Adrenal gland (tissue), 12 donors: ENCODE measurements around the gene TP53. TPM values are rescaled to one million over a fixed set of nuclear protein-coding genes. Genes with fewer than 3 reads are reported as not detected.

Experiments
- DNase-seq, 7 donors: peaks; one replicate each; pipeline ENCODE4 v3.0.0-alpha.2; 2019 to 2020
- H3K27ac ChIP-seq, 5 donors: fragments of 200-600 bp; sonication (generic) in 4 of 5; 1 replicate in 3 of 5; 2 replicates in 2 of 5; pipeline versions ENCODE4 v1.5.1 to v1.8.0; 2016 to 2020; ENCODE audit warnings: mild to moderate bottlenecking in 1 of 5
- H3K27me3 ChIP-seq: fragments of 200-600 bp; 2 replicates; pipeline ENCODE4 v1.8.0; 2021
- H3K36me3 ChIP-seq, 2 donors: fragments of 200-600 bp; replicated peaks in 1 of 2; 1 replicate in 1 of 2; 2 replicates in 1 of 2; pipeline versions ENCODE4 v1.5.1 to v1.8.0; 2018 to 2022
- H3K4me1 ChIP-seq, 2 donors: fragments of 200-600 bp; replicated peaks in 1 of 2; 1 replicate in 1 of 2; 2 replicates in 1 of 2; pipeline versions ENCODE4 v1.5.1 to v1.8.0; 2018 to 2021
- H3K4me3 ChIP-seq, 4 donors: fragments of 200-600 bp; sonication (generic) in 3 of 4; one replicate each; pipeline ENCODE4 v1.5.1; 2016 to 2018
- H3K9me3 ChIP-seq, 3 donors: fragments of 200-600 bp; sonication (generic) in 1 of 3; replicated peaks in 1 of 3; 1 replicate in 2 of 3; 2 replicates in 1 of 3; pipeline versions ENCODE4 v1.5.1 to v1.8.0; 2016 to 2021
- POLR2A ChIP-seq, 2 donors: fragments of 450-650 bp; IDR thresholded peaks; one replicate each; pipeline ENCODE4 v1.6.1; 2017; ENCODE audit warnings: antibody characterized with exemption in 2 of 2, mild to moderate bottlenecking in 2 of 2, moderate library complexity in 1 of 2
- WGBS, 4 donors: extraction: QIAGEN DNeasy Blood & Tissue Kit in 2 of 4; methylation state at CpG; one replicate each; pipeline versions ENCODE4 v1.1.5 to v1.1.7; 2013 to 2017; 5-methylcytosine and 5-hydroxymethylcytosine counted together
- intact Hi-C, 2 donors: fragments of 100-400 bp; cut with DNase I; formaldehyde crosslinking; loops; one replicate each; pipeline versions ENCODE4 v1.14.1 to v1.15.0; 2022 to 2023
- polyA plus RNA-seq, 3 donors: library from polyadenylated mRNA; stranded (reverse); fragments of 200-250 nt in 2 of 3; fragments of 350-450 nt in 1 of 3; fragmentation: Illumina TruSeq in 1 of 3; extraction: RNeasy Lipid Tissue Mini Kit (QIAGEN cat#74804) in 1 of 3; gene quantifications; one replicate each; pipeline ENCODE4 v1.2.3, GENCODE V29; 2013 to 2014
- total RNA-seq, 9 donors: library from RNA; depleted of rRNA in 4 of 9; stranded (reverse); fragments of >200 nt in 4 of 9; fragments of 120-200 nt in 1 of 9; fragmentation: NEBNext Ultra II Directional in 1 of 9; extraction: Animal tissue kit (Norgen Biotek cat#: 25700) in 1 of 9; gene quantifications; one replicate each; pipeline versions ENCODE4 v1.1.0 to v1.2.4, GENCODE V29; 2013 to 2023
- TF ChIP-seq, protein P1 (sequence below), 6 experiments: fragments of 450-650 bp in 4 of 6; fragments of 200-600 bp in 2 of 6; sonication (generic) in 1 of 6; IDR thresholded peaks; 1 replicate in 5 of 6; 2 replicates in 1 of 6; pipeline versions ENCODE4 v1.5.1 to v1.8.0; 2016 to 2021; ENCODE audit warnings: antibody characterized with exemption in 6 of 6, mild to moderate bottlenecking in 2 of 6, moderate library complexity in 1 of 6
- donor health status: healthy with polysubstance abuse.
- donor health status: Bipolar disorder and iron deficiency.
- donor health status: DM: yes; HTN: yes; CAD: no.
- donor health status: DM: no; HTN: no; CAD: no.
- donor health status: DM: no; HTN: no; CAD: no.
- donor health status: DM: yes; HTN: yes; CAD: no.

Gene TP53
- total and polyA plus RNA-seq, 12 donors, result 9.7 to 85.9 (median 26.6) TPM

DNA sequence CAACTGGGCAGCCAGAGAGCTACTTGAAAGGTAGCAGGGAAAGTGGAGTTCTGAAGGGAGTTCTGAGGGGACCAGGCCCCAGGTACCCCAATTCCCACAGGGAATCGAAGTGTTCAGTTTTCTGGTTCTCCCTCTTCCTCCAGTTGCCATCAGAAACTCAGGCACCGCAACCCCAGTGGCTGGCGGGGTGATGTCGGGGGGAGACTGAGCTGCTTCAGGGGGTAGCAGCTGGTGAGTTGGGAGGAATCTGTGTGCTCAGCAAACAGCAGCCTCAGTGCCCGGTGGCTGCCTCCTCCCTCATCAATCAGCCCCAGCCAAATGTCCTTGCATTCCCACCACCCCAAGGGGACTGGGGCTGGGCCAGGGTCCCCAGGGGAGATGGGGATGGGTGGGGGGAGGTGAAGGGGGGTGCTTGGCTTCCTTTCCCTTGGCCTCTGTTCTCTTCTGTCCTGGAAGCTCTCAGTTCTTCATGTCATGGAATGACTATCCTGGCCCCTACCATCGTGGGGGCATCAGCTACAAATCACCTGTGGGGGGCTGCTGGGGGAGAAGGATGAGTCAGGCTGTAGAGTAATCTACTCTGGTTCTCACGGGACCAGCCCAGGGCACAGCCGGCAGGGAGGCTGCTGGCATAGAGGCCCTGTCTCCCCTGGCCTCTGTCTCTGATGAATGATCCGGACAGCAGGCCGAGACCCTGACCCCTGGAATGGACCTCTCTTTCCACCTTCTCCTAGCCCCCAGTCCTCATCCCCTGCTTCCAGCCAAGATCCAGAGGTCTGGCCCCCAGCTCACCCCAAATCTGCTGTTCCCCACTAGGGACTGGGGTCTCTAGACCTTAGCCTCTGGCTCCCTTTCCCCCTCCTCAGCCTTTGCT, 27.7 kb upstream of the TP53 start:
- no peak overlapping the region for H3K4me3 ChIP-seq
- no peaks in the 10 kb centered on the region for H3K9me3 ChIP-seq
- intact Hi-C loops, result no loop called here
- H3K4me1 ChIP-seq, result peaks cover 11 to 14% of the 10 kb centered on the region in 2 donors
- 55 to 64% (median 62%) methylated on average over 6 to 10 of the region's 10 CpGs for WGBS, 4 donors
- no peak overlapping the region for H3K27ac ChIP-seq
- no peak for DNase-seq
- TF ChIP-seq, protein P1, sequence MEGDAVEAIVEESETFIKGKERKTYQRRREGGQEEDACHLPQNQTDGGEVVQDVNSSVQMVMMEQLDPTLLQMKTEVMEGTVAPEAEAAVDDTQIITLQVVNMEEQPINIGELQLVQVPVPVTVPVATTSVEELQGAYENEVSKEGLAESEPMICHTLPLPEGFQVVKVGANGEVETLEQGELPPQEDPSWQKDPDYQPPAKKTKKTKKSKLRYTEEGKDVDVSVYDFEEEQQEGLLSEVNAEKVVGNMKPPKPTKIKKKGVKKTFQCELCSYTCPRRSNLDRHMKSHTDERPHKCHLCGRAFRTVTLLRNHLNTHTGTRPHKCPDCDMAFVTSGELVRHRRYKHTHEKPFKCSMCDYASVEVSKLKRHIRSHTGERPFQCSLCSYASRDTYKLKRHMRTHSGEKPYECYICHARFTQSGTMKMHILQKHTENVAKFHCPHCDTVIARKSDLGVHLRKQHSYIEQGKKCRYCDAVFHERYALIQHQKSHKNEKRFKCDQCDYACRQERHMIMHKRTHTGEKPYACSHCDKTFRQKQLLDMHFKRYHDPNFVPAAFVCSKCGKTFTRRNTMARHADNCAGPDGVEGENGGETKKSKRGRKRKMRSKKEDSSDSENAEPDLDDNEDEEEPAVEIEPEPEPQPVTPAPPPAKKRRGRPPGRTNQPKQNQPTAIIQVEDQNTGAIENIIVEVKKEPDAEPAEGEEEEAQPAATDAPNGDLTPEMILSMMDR (IDR thresholded peaks at IDR 0.05), result no peak
- TF ChIP-seq POLR2A (IDR thresholded peaks at IDR 0.05), result no peak
- peaks cover 20% of the 10 kb centered on the region for H3K27me3 ChIP-seq
- no peaks in the 10 kb centered on the region for H3K36me3 ChIP-seq

DNA sequence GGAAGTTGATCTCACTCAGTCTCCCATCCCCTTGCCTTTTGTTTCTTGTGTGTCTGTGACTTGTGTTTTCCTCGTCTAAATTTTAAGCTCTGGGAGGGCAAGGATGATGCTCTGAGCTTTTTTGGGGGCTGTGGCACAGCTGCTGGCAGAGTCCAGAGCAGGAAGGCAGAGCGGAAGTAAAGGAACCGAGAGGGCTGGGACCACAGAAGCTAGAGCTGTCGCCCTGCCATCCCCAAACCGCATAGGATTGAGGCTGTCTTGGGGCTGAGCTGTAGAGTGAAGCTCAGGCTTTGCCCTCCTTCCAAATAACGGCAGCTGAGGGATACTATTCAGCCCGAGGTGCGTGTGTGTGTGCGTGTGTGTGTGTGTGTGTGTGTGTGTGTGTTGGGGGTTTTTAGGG, 26.5 kb upstream of the TP53 start:
- peaks cover 20% of the 10 kb centered on the region for H3K27me3 ChIP-seq
- intact Hi-C loops, result no loop called here
- WGBS, 4 donors, result 29 to 36% (median 32%) methylated on average over 6 to 9 of the region's 9 CpGs
- no peak for DNase-seq
- no peak overlapping the region for H3K4me3 ChIP-seq
- no peak overlapping the region for H3K27ac ChIP-seq
- no peaks in the 10 kb centered on the region for H3K36me3 ChIP-seq
- no peaks in the 10 kb centered on the region for H3K9me3 ChIP-seq
- no peak for TF ChIP-seq POLR2A (IDR thresholded peaks at IDR 0.05)
- TF ChIP-seq, protein P1 (IDR thresholded peaks at IDR 0.05), result no peak
- H3K4me1 ChIP-seq, result peaks cover 11 to 14% of the 10 kb centered on the region in 2 donors

DNA sequence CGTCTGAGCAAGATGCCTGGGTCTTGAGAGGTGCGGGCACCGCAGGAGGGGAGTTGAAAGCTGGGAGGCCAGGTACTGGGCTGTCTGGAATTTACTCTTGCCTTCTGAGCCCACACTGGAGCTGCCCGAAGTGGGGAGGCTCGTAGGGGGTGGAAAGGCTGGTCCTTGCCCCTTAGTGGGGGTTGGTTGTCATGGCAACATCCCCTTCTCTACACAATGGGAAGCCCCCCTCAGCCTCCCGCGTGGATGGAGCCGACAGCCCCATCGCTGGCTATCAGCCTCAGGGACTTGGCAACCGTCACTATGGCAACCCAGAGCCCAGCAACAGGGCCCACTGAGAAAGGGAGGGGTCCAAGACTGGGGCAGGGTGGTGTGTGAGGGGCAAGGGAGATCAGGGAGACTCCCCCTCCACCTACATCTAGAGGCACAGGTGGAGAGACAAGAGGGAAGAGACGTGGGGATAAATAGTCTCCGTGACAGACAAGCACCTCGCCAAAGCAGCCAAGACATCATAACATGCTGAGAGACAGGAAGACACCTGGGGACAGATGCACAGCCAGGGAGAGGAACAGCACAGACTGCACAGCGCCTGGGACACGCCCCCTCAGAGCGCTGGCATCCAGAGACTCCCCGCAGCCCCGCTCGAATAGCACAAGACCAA, 25.0 kb upstream of the TP53 start:
- 14 to 25% (median 18%) methylated on average over 7 to 19 of the region's 19 CpGs for WGBS, 4 donors
- peaks cover 20% of the 10 kb centered on the region for H3K27me3 ChIP-seq
- no peak overlapping the region for H3K4me3 ChIP-seq
- intact Hi-C loops, result no loop called here
- no peaks in the 10 kb centered on the region for H3K36me3 ChIP-seq
- no peak for DNase-seq
- H3K9me3 ChIP-seq, result no peaks in the 10 kb centered on the region
- TF ChIP-seq POLR2A (IDR thresholded peaks at IDR 0.05), result no peak
- H3K4me1 ChIP-seq, result peaks cover 7 to 9% of the 10 kb centered on the region in 2 donors
- no peak overlapping the region for H3K27ac ChIP-seq

DNA sequence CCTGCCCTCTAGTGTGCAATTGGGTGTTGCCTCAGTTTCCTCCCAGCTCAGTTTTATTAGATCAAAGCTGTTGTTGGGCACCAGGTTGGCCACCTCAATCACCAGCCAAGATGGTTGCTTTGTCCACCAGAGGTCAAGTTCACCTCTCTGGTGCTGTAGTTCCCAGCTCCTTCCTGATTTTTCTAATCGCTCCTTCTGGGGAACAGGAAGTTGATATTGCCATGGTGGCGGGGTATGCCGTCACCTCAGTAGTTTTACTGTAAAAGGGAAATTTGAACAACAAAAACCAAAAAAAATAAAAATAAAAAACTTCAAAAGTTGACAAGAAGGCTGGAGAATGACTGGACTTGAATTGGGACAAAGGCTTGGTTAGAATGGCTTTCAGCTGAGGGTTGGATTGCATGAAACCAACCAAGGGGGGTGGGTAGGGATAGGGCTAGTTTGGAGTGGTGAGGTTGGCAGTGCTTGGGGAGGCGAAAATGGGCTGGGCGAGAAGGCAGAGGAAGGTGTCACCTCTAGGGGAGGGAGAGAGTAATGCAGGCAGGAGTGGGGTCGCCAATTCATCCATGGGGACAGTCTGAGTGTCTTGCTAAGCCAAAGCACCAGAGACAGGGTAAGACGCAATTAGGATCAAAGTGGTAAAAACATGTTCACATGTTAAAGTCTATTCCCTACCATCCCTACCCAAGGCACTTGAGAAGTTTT, 23.9 kb upstream of the TP53 start:
- Histone ChIP-seq H3K4me3 (no peak overlapping the region), H3K27ac (no peak overlapping the region), H3K36me3 (no peaks in the 10 kb centered on the region), H3K27me3 (peaks cover 20% of the 10 kb centered on the region), H3K4me1 (no peaks in the 10 kb centered on the region), H3K9me3 (no peaks in the 10 kb centered on the region)
- 71 to 86% (median 77%) methylated on average over 7 of the region's 7 CpGs for WGBS, 4 donors
- TF ChIP-seq, protein P1 (IDR thresholded peaks at IDR 0.05), result no peak
- no peak for TF ChIP-seq POLR2A (IDR thresholded peaks at IDR 0.05)
- intact Hi-C loops, result no loop called here
- DNase-seq, result no peak
